OCI-LY7 (cell line): ENCODE results near the gene SYT2. TPM values are rescaled to one million over a fixed set of nuclear protein-coding genes. Genes with fewer than 3 reads are reported as not detected.
"Not testable (repeated sequence)": the region's sequence is repeated elsewhere in the genome, so short reads cannot be mapped to it uniquely, and the experiment has no call there.

ENCODE experiments used
- BruUV-seq: library from RNA; stranded (reverse); fragments of 400-500 nt; replicated peaks from 2 replicates; lab custom pipeline; 2021; lab: Mats Ljungman, UMichigan
- CTCF ChIA-PET: fragments of 300-600 bp; sonication (Branson Sonifier 250); formaldehyde crosslinking; loops from one replicate; lab custom pipeline; 2022; ENCODE audit warnings: antibody characterized with exemption; ENCODE audit not compliant: unreplicated experiment; lab: Charles Lee
- POLR2A ChIA-PET: fragments of 300-600 bp; sonication (Branson Sonifier 250); formaldehyde crosslinking; loops from one replicate; lab custom pipeline; 2022; ENCODE audit warnings: antibody characterized with exemption; lab: Charles Lee
- DNase-seq: peaks from one replicate; pipeline ENCODE4 v3.0.0-alpha.2; 2015; ENCODE audit warnings: low spot score
- H2AFZ ChIP-seq: fragments of 200-600 bp; sonication (generic), shearing (Covaris generic); 2 replicates; pipeline ENCODE4 v1.6.1; 2014; ENCODE audit warnings: mild to moderate bottlenecking, antibody characterized with exemption, low read length, moderate library complexity
- H3K27ac ChIP-seq: fragments of 200-600 bp; sonication (generic); 2 replicates; pipeline ENCODE4 v1.5.1; 2014; ENCODE audit warnings: mixed run types, low read depth, mild to moderate bottlenecking, moderate library complexity, low read length, inconsistent platforms; ENCODE audit not compliant: poor library complexity, severe bottlenecking
- H3K36me3 ChIP-seq: fragments of 200-600 bp; sonication (generic); 2 replicates; pipeline ENCODE4 v1.6.1; 2014; ENCODE audit warnings: mild to moderate bottlenecking, antibody characterized with exemption, low read length, moderate library complexity, mixed read lengths; ENCODE audit not compliant: insufficient read depth
- H3K4me1 ChIP-seq: fragments of 200-600 bp; sonication (generic); 2 replicates; pipeline ENCODE4 v1.5.1; 2014; ENCODE audit warnings: mild to moderate bottlenecking, low read length; ENCODE audit not compliant: insufficient read depth, poor library complexity, severe bottlenecking
- H3K4me2 ChIP-seq: fragments of 200-600 bp; sonication (generic); 2 replicates; pipeline ENCODE4 v1.6.1; 2014; ENCODE audit warnings: mild to moderate bottlenecking, low read length
- H3K4me3 ChIP-seq: fragments of 200-600 bp; sonication (generic); 2 replicates; pipeline ENCODE4 v1.5.1; 2014; ENCODE audit warnings: mild to moderate bottlenecking, low read depth, low read length; ENCODE audit not compliant: poor library complexity, severe bottlenecking
- H3K79me2 ChIP-seq: fragments of 200-600 bp; sonication (generic); 2 replicates; pipeline ENCODE4 v1.6.1; 2016; ENCODE audit warnings: low read depth, mild to moderate bottlenecking, low read length, moderate library complexity, mixed read lengths; ENCODE audit not compliant: insufficient read depth
- H3K9me2 ChIP-seq: fragments of 200-600 bp; sonication (generic); 2 replicates; pipeline ENCODE4 v1.6.1; 2016; ENCODE audit warnings: mild to moderate bottlenecking, low read length, mixed read lengths; ENCODE audit not compliant: insufficient read depth
- H3K9me3 ChIP-seq: fragments of 200-600 bp; sonication (generic); 2 replicates; pipeline ENCODE4 v1.6.1; 2014; ENCODE audit warnings: mild to moderate bottlenecking, mixed run types, low read length, mixed read lengths
- H4K20me1 ChIP-seq: fragments of 200-600 bp; sonication (generic); 2 replicates; pipeline ENCODE4 v1.6.1; 2014; ENCODE audit warnings: mild to moderate bottlenecking, antibody characterized with exemption, low read length, moderate library complexity, mixed read lengths; ENCODE audit not compliant: insufficient read depth
- CTCF ChIP-seq: fragments of 200-600 bp; sonication (generic); conservative IDR thresholded peaks from 2 replicates; pipeline ENCODE4 v1.5.1; 2014; ENCODE audit warnings: mild to moderate bottlenecking, antibody characterized with exemption, low read length, moderate library complexity, mixed read lengths
- EZH2phosphoT487 ChIP-seq: fragments of 200-600 bp; sonication (generic); IDR thresholded peaks from 2 replicates; pipeline ENCODE4 v1.6.1; 2018; ENCODE audit warnings: low read depth, borderline replicate concordance, mild to moderate bottlenecking, mixed run types, antibody characterized with exemption, low read length, moderate library complexity, mixed read lengths
- intact Hi-C: fragments of 100-400 bp; cut with micrococcal nuclease; formaldehyde crosslinking; loops from one replicate; pipeline ENCODE4 v1.10.0; 2022; ENCODE audit not compliant: unreplicated experiment
- total RNA-seq, 2 experiments: library from RNA; depleted of rRNA in 1 of 2; stranded (reverse); fragments of >200 nt in 1 of 2; shearing (Covaris generic) in 1 of 2; gene quantifications; 2 replicates each; pipeline ENCODE4 v1.2.3, GENCODE V29; 2014 to 2022

SYT2 gene
- total RNA-seq, 2 experiments from 2014 or later: not detected

- Histone ChIP-seq H4K20me1 (no peaks in the 10 kb centered on the region), H3K4me2 (no peak overlapping the region), H3K9me2 (no peaks in the 10 kb centered on the region), H3K9me3 (no peaks in the 10 kb centered on the region), H2AFZ (no peak overlapping the region), H3K79me2 (no peaks in the 10 kb centered on the region), H3K27ac (no peak overlapping the region), H3K36me3 (no peaks in the 10 kb centered on the region), H3K4me1 (no peaks in the 10 kb centered on the region), H3K4me3 (no peak overlapping the region)
- intact Hi-C loops: loop anchor here (5.0 kb wide), 2 partner anchors 374 to 529 kb away; partner anchors contain the start of gene UBE2T
- CTCF ChIA-PET: no interaction called here
- no peak for DNase-seq
- TF ChIP-seq CTCF: no peak
- no peak for TF ChIP-seq EZH2phosphoT487
- BruUV-seq: no TSS peak
- POLR2A ChIA-PET: interaction anchor here (1.2 to 1.6 kb wide), 2 partner anchors 10 to 12 kb away, joined by 3 to 4 read pairs; no protein-coding TSS in a partner anchor
Measured at GRCh38 chr1:202716654-202717053, 6.4 kb upstream of the SYT2 start.

GRCh38 chr1:202714202-202714601 lies 3.9 kb upstream of the SYT2 start:
- H2AFZ ChIP-seq, H3K4me3 ChIP-seq, H4K20me1 ChIP-seq, H3K4me2 ChIP-seq, DNase-seq, H3K9me2 ChIP-seq, H3K27ac ChIP-seq, H3K79me2 ChIP-seq, POLR2A ChIA-PET, intact Hi-C loops, CTCF ChIA-PET, BruUV-seq, H3K36me3 ChIP-seq, H3K9me3 ChIP-seq, H3K4me1 ChIP-seq: not testable (repeated sequence)

GRCh38 chr1:202713110-202713509 lies 2.9 kb upstream of the SYT2 start:
- DNase-seq: no peak
- H3K9me2 ChIP-seq: no peaks in the 10 kb centered on the region
- CTCF ChIA-PET: no interaction called here
- H3K4me3 ChIP-seq: no peak overlapping the region
- POLR2A ChIA-PET: interaction anchor here (0.5 to 0.7 kb wide), 3 partner anchors 10 to 797 kb away, joined by 3 read pairs; no protein-coding TSS in a partner anchor
- no peaks in the 10 kb centered on the region for H4K20me1 ChIP-seq
- no peak for TF ChIP-seq CTCF
- no peak for TF ChIP-seq EZH2phosphoT487
- H2AFZ ChIP-seq: no peak overlapping the region
- intact Hi-C loops: no loop called here
- H3K27ac ChIP-seq: no peak overlapping the region
- H3K9me3 ChIP-seq: no peaks in the 10 kb centered on the region
- H3K4me2 ChIP-seq: no peak overlapping the region
- no peaks in the 10 kb centered on the region for H3K4me1 ChIP-seq
- no peaks in the 10 kb centered on the region for H3K36me3 ChIP-seq
- no TSS peak for BruUV-seq
- no peaks in the 10 kb centered on the region for H3K79me2 ChIP-seq
